Loucy (cell line): Measurements from ENCODE around the gene STMP1.

Experiments
- EZH2phosphoT487 ChIP-seq: fragments of 200-600 bp; IDR thresholded peaks from 2 replicates; pipeline ENCODE4 v1.6.1; 2018; ENCODE audit warnings: antibody characterized with exemption, mild to moderate bottlenecking, moderate library complexity, borderline replicate concordance
- TF ChIP-seq, protein P1 (sequence below): fragments of 200-600 bp; sonication (generic); conservative IDR thresholded peaks from 2 replicates; pipeline ENCODE4 v1.5.1; 2014; ENCODE audit warnings: mild to moderate bottlenecking, antibody characterized with exemption, low read length

DNA sequence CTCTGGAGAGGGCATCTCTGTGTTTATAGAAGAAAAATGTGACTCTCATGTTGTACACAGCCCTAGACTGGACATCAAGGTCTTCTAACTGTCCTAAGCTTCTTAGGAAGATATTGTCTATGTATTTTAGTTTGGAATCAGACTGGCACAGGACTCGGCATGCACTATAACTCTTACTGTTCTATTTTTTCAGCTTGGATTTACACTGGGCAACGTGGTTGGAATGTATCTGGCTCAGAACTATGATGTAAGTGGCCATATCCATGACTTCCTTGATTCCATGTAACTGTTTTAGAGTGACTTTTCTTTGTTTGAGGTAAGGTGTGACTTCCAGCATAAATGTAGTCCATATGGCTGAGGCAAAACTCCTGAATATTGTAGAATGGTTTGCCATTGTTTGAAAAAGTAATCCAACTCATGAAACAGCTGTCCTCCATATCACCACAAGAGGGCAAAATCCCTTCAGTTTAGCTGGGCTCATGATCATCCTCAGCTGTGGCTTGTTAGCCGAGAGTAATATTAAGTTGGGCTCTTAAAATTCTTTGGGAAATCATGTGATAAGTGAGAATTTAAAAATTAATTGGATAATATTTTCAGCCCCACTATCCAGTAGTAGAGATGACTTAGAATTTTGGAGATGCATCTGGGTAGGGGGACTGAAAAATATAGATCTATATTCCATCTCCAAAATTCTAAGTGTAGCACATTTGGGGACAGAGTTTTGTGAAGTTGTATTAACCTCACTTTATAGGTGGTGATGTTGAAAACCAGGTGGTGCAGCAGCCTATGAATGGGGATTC is 10.4 kb downstream of the STMP1 start:
- TF ChIP-seq, protein P1, sequence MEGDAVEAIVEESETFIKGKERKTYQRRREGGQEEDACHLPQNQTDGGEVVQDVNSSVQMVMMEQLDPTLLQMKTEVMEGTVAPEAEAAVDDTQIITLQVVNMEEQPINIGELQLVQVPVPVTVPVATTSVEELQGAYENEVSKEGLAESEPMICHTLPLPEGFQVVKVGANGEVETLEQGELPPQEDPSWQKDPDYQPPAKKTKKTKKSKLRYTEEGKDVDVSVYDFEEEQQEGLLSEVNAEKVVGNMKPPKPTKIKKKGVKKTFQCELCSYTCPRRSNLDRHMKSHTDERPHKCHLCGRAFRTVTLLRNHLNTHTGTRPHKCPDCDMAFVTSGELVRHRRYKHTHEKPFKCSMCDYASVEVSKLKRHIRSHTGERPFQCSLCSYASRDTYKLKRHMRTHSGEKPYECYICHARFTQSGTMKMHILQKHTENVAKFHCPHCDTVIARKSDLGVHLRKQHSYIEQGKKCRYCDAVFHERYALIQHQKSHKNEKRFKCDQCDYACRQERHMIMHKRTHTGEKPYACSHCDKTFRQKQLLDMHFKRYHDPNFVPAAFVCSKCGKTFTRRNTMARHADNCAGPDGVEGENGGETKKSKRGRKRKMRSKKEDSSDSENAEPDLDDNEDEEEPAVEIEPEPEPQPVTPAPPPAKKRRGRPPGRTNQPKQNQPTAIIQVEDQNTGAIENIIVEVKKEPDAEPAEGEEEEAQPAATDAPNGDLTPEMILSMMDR: peak; percentile 88
- TF ChIP-seq EZH2phosphoT487: no peak
